ENCODE measurements around the gene SSR3.
"Not testable (repeated sequence)": the region's sequence is repeated elsewhere in the genome, so short reads cannot be mapped to it uniquely, and the experiment has no call there.

The SSR3 gene

DNA sequence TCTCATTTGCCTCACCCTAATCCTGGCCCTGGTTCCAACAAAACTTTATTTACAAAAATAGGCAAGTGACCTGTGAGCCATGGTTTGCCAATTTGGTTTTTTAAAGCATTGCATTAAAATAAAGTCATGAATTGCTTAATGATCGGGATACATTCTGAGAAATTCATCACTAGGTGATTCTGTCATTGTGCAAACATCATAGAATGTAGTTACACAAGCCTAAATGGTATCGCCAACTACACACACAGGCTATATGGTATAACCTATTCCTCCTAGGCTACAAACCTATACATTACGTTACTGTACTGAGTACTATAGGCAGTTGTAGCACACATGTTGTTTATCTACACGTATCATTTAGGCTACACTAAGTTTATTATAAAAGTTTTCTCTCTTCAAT lies 45.9 kb upstream of the SSR3 start:
- no peaks in the 10 kb centered on the region for H3K27me3 Mint-ChIP-seq (ENCODE audit: low read depth, poor library complexity)
- peaks cover 38% of the 10 kb centered on the region for H3K4me1 Mint-ChIP-seq
- DNase-seq = no peak
- no peaks in the 10 kb centered on the region for H3K36me3 Mint-ChIP-seq (ENCODE audit: low read depth)
- H3K27ac Mint-ChIP-seq = no peak overlapping the region
- TF ChIP-seq, protein P1, sequence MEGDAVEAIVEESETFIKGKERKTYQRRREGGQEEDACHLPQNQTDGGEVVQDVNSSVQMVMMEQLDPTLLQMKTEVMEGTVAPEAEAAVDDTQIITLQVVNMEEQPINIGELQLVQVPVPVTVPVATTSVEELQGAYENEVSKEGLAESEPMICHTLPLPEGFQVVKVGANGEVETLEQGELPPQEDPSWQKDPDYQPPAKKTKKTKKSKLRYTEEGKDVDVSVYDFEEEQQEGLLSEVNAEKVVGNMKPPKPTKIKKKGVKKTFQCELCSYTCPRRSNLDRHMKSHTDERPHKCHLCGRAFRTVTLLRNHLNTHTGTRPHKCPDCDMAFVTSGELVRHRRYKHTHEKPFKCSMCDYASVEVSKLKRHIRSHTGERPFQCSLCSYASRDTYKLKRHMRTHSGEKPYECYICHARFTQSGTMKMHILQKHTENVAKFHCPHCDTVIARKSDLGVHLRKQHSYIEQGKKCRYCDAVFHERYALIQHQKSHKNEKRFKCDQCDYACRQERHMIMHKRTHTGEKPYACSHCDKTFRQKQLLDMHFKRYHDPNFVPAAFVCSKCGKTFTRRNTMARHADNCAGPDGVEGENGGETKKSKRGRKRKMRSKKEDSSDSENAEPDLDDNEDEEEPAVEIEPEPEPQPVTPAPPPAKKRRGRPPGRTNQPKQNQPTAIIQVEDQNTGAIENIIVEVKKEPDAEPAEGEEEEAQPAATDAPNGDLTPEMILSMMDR (IDR thresholded peaks at IDR 0.05) = no peak
- no peak overlapping the region for H3K4me3 Mint-ChIP-seq
- H3K9me3 Mint-ChIP-seq = no peaks in the 10 kb centered on the region

DNA sequence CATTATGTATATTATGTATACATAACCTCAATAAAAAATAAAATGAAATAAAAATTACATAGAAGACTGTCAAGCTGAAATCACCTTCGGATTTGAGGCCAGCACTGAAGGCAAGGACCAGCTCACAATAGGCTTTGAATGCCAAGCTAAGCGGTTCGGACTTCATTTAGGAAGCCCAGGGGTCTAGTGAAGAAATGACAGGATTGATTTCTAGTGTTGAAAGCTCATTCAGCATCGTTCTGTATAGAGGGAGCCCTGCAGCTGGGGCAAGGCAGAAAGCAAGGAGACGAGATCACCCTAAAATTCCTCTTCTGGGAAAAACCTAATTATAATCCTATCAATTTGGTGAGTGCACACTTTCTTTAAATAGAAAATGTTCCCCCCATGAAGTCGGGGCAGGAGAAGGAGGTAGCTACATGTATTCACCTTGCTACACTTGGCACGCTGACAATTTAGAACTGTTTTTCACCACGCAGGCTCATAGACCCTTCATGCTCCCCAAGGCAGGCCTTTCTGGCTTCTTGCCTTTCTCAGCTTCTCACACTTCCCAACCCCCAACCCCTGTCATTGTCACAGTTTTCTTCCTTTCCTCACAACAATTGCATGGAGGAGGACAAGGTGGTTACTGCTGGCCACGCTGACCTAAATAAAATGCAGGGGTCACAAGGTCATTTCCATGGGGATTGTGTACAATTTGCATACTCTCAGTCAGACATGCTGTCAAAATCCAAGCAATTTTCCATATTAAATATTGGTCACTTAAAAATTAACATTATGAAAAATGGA lies 44.4 kb upstream of the SSR3 start:
- H3K27me3 Mint-ChIP-seq (ENCODE audit: low read depth, poor library complexity) = no peaks in the 10 kb centered on the region
- peaks cover 34% of the 10 kb centered on the region for H3K4me1 Mint-ChIP-seq
- H3K4me3 Mint-ChIP-seq = no peak overlapping the region
- peak; percentile 4 for DNase-seq
- H3K9me3 Mint-ChIP-seq = no peaks in the 10 kb centered on the region
- TF ChIP-seq, protein P1 (IDR thresholded peaks at IDR 0.05) = no peak
- no peaks in the 10 kb centered on the region for H3K36me3 Mint-ChIP-seq (ENCODE audit: low read depth)
- H3K27ac Mint-ChIP-seq = peak overlapping the region; percentile 54

DNA sequence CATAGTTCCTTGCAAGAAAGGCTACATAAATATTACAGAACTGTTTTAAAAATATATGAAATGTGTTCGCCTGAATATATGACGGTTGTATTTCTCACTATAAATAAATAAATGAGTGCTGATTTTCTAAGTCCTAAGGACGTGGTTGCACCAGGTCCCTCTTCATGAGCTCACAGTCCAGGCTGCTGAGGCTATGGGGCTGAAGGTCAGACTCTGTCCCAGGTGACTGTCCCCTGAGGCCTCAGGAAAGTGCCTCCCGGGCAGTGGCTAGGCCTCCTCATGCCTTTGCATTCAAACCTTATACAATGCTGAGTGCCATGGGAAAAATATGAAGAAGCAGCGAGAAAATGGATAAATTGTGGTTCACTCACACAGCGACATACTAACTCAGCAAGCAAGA lies 43.5 kb upstream of the SSR3 start:
- TF ChIP-seq, protein P1 (IDR thresholded peaks at IDR 0.05) = no peak
- no peaks in the 10 kb centered on the region for H3K36me3 Mint-ChIP-seq (ENCODE audit: low read depth)
- H3K27ac Mint-ChIP-seq = no peak overlapping the region
- DNase-seq = no peak
- peaks cover 43% of the 10 kb centered on the region for H3K4me1 Mint-ChIP-seq
- no peaks in the 10 kb centered on the region for H3K27me3 Mint-ChIP-seq (ENCODE audit: low read depth, poor library complexity)
- H3K4me3 Mint-ChIP-seq = no peak overlapping the region
- H3K9me3 Mint-ChIP-seq = no peaks in the 10 kb centered on the region

GRCh38 chr3:156594219-156594683 lies 39.3 kb upstream of the SSR3 start:
- Mint-ChIP-seq H3K27me3 (ENCODE audit: low read depth, poor library complexity) (peaks cover 5% of the 10 kb centered on the region), H3K4me1 (peaks cover 43% of the 10 kb centered on the region), H3K9me3 (peaks cover 5% of the 10 kb centered on the region), H3K27ac (no peak overlapping the region), H3K36me3 (ENCODE audit: low read depth) (no peaks in the 10 kb centered on the region), H3K4me3 (no peak overlapping the region)
- TF ChIP-seq, protein P1 (IDR thresholded peaks at IDR 0.05) = no peak
- no peak for DNase-seq

DNA sequence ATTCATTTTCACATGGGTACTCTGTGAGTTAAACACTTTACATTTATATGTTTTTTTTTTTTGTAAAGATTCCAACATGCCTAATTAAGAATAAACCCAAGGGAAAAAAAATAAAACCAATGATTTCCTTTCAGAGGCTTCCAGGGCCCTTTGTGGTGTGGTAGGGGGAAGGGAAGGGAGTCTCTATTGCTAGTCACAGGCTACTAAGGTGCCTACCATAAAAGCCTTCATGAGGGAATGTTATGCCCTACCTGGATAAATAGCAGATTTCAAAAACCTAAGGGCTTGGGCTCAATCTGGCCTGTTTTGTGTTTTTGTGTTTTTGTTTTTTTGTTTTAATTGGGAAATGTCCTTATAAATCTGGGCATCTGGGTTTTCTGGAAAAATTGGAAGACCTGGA lies 38.9 kb upstream of the SSR3 start:
- peaks cover 5% of the 10 kb centered on the region for H3K27me3 Mint-ChIP-seq (ENCODE audit: low read depth, poor library complexity)
- H3K4me3 Mint-ChIP-seq = no peak overlapping the region
- peaks cover 38% of the 10 kb centered on the region for H3K4me1 Mint-ChIP-seq
- H3K36me3 Mint-ChIP-seq (ENCODE audit: low read depth) = no peaks in the 10 kb centered on the region
- TF ChIP-seq, protein P1 (IDR thresholded peaks at IDR 0.05) = no peak
- H3K27ac Mint-ChIP-seq = no peak overlapping the region
- DNase-seq = no peak
- peaks cover 5% of the 10 kb centered on the region for H3K9me3 Mint-ChIP-seq

GRCh38 chr3:156589806-156590205 lies 34.9 kb upstream of the SSR3 start:
- not testable (repeated sequence) for H3K27me3 Mint-ChIP-seq (ENCODE audit: low read depth, poor library complexity); H3K27ac Mint-ChIP-seq; H3K36me3 Mint-ChIP-seq (ENCODE audit: low read depth); H3K9me3 Mint-ChIP-seq; H3K4me3 Mint-ChIP-seq; DNase-seq
- peaks cover 18% of the 10 kb centered on the region for H3K4me1 Mint-ChIP-seq

Data from nephron progenitor cell (in vitro differentiated cells).